SIG-M5 (cell line): ENCODE results near the gene PRUNE2.
"Not testable (repeated sequence)": the region's sequence is repeated elsewhere in the genome, so short reads cannot be mapped to it uniquely, and the experiment has no call there.

Source experiments
- DNase-seq: peaks from one replicate; lab custom pipeline; 2025; lab: John Stamatoyannopoulos, UW

The PRUNE2 gene

GRCh38 chr9:76905791-76906646 lies at the start of gene PRUNE2:
Gene PRUNE2, minus strand, starts transcription at chr9:76906114. Its CDS starts 151 bp downstream, at chr9:76905963.
- DNase-seq = no peak

GRCh38 chr9:76955406-76955805 lies 49.5 kb upstream of the PRUNE2 start:
- DNase-seq = not testable (repeated sequence)

GRCh38 chr9:76949865-76950264 lies 44.0 kb upstream of the PRUNE2 start:
- DNase-seq = no peak

GRCh38 chr9:76944011-76944410 lies 38.1 kb upstream of the PRUNE2 start:
- DNase-seq = no peak

GRCh38 chr9:76943054-76943453 lies 37.1 kb upstream of the PRUNE2 start:
- no peak for DNase-seq

- DNase-seq = no peak
Observed at GRCh38 chr9:76932757-76933156, 26.8 kb upstream of the PRUNE2 start.

- no peak for DNase-seq
Observed at GRCh38 chr9:76932265-76932664, 26.4 kb upstream of the PRUNE2 start.

- no peak for DNase-seq
Observed at GRCh38 chr9:76927540-76928240, 21.8 kb upstream of the PRUNE2 start.

- no peak for DNase-seq
Observed at GRCh38 chr9:76926846-76927245, 20.9 kb upstream of the PRUNE2 start.

- no peak for DNase-seq
Observed at GRCh38 chr9:76926324-76926741, 20.4 kb upstream of the PRUNE2 start.

GRCh38 chr9:76921165-76921564 lies 15.3 kb upstream of the PRUNE2 start:
- no peak for DNase-seq

- no peak for DNase-seq
Observed at GRCh38 chr9:76917299-76917698, 11.4 kb upstream of the PRUNE2 start.

- DNase-seq = no peak
Observed at GRCh38 chr9:76916231-76916630, 10.3 kb upstream of the PRUNE2 start.

GRCh38 chr9:76913467-76913866 lies 7.6 kb upstream of the PRUNE2 start:
- DNase-seq = no peak

GRCh38 chr9:76912636-76913275 lies 6.8 kb upstream of the PRUNE2 start:
- peak; percentile 5 for DNase-seq

GRCh38 chr9:76911971-76912370 lies 6.1 kb upstream of the PRUNE2 start:
- DNase-seq = no peak

GRCh38 chr9:76910861-76911260 lies 4.9 kb upstream of the PRUNE2 start:
- DNase-seq = no peak

GRCh38 chr9:76906647-76906975 lies 697 bp upstream of the PRUNE2 start:
- DNase-seq = no peak

GRCh38 chr9:76904661-76905457 lies 1.1 kb downstream of the PRUNE2 start:
- no peak for DNase-seq

GRCh38 chr9:76902395-76902794 lies 3.5 kb downstream of the PRUNE2 start:
- no peak for DNase-seq

- DNase-seq = no peak
Observed at GRCh38 chr9:76901801-76902200, 4.1 kb downstream of the PRUNE2 start.

GRCh38 chr9:76900884-76901440 lies 5.0 kb downstream of the PRUNE2 start:
- no peak for DNase-seq
